Neuronal stem cell (in vitro differentiated cells): ENCODE measurements around the gene GLT1D1. TPM values are rescaled to one million over a fixed set of nuclear protein-coding genes. Genes with fewer than 3 reads are reported as not detected.
A peak's percentile ranks its signal among the peaks of the same experiment; 100 is the strongest.
"Not testable (repeated sequence)": the region's sequence is repeated elsewhere in the genome, so short reads cannot be mapped to it uniquely, and the experiment has no call there.

Source experiments
- DNase-seq: peaks from one replicate; pipeline ENCODE4 v3.0.0-alpha.2; 2013; ENCODE audit warnings: low spot score
- H2AFZ ChIP-seq: one replicate; pipeline ENCODE4 v1.6.1; 2013; ENCODE audit warnings: mild to moderate bottlenecking, low read length, inconsistent platforms
- H2AK5ac ChIP-seq: 2 replicates; pipeline ENCODE4 v1.6.1; 2013; ENCODE audit warnings: low read depth, mild to moderate bottlenecking, inconsistent platforms, low read length, moderate library complexity, mixed read lengths
- H2BK120ac ChIP-seq: 2 replicates; pipeline ENCODE4 v1.6.1; 2013; ENCODE audit warnings: low read depth, mild to moderate bottlenecking, inconsistent platforms, low read length, moderate library complexity, mixed read lengths
- H2BK12ac ChIP-seq: one replicate; pipeline ENCODE4 v1.6.1; 2013; ENCODE audit warnings: low read length, inconsistent platforms
- H2BK15ac ChIP-seq: 2 replicates; pipeline ENCODE4 v1.6.1; 2013; ENCODE audit warnings: mild to moderate bottlenecking, low read length, inconsistent platforms, mixed read lengths
- H2BK5ac ChIP-seq: one replicate; pipeline ENCODE4 v1.6.1; 2013; ENCODE audit warnings: inconsistent platforms, mild to moderate bottlenecking, low read length, moderate library complexity
- H3K14ac ChIP-seq: one replicate; pipeline ENCODE4 v1.6.1; 2013; ENCODE audit warnings: low read length, inconsistent platforms
- H3K18ac ChIP-seq: 2 replicates; pipeline ENCODE4 v1.6.1; 2013; ENCODE audit warnings: low read length, inconsistent platforms
- H3K23ac ChIP-seq: 2 replicates; pipeline ENCODE4 v1.6.1; 2013; ENCODE audit warnings: low read depth, mild to moderate bottlenecking, mixed read lengths, low read length, inconsistent platforms; ENCODE audit not compliant: poor library complexity
- H3K27ac ChIP-seq: replicated peaks from 3 replicates; pipeline ENCODE4 v1.5.1; 2013; ENCODE audit warnings: low read length, inconsistent platforms
- H3K27me3 ChIP-seq, 3 experiments: 2 replicates each; pipeline ENCODE4 v1.6.1; 2013; ENCODE audit warnings: low read length in 3 of 3, mild to moderate bottlenecking in 2 of 3, inconsistent platforms in 1 of 3, low read depth in 1 of 3, mixed read lengths in 1 of 3, moderate library complexity in 1 of 3; ENCODE audit not compliant: control insufficient read depth in 3 of 3, insufficient read depth in 3 of 3
- H3K36me3 ChIP-seq, 2 donors: replicated peaks in 1 of 2; 2 replicates each; pipeline ENCODE4 v1.6.1; 2013; ENCODE audit warnings: low read length in 2 of 2; ENCODE audit not compliant: control insufficient read depth in 2 of 2, insufficient read depth in 2 of 2
- H3K4ac ChIP-seq: 2 replicates; pipeline ENCODE4 v1.6.1; 2013; ENCODE audit warnings: inconsistent platforms, mild to moderate bottlenecking, low read length, moderate library complexity
- H3K4me1 ChIP-seq, 2 donors: 1 replicate in 1 of 2; 2 replicates in 1 of 2; pipeline ENCODE4 v1.6.1; 2013; ENCODE audit warnings: low read length in 2 of 2, low read depth in 1 of 2; ENCODE audit not compliant: control insufficient read depth in 2 of 2, insufficient read depth in 1 of 2
- H3K4me2 ChIP-seq: one replicate; pipeline ENCODE4 v1.6.1; 2013; ENCODE audit warnings: mild to moderate bottlenecking, low read length, inconsistent platforms; ENCODE audit not compliant: insufficient read depth, poor library complexity, severe bottlenecking
- H3K4me3 ChIP-seq, 2 donors: 2 replicates each; pipeline ENCODE4 v1.5.1; 2013; ENCODE audit warnings: low read length in 2 of 2, mild to moderate bottlenecking in 2 of 2, inconsistent platforms in 1 of 2, moderate library complexity in 1 of 2
- H3K79me1 ChIP-seq: one replicate; pipeline ENCODE4 v1.6.1; 2013; ENCODE audit warnings: low read depth, mild to moderate bottlenecking, inconsistent platforms, low read length, moderate library complexity
- H3K9ac ChIP-seq: one replicate; pipeline ENCODE4 v1.6.1; 2013; ENCODE audit warnings: mild to moderate bottlenecking, low read depth, low read length, inconsistent platforms; ENCODE audit not compliant: poor library complexity
- H3K9me3 ChIP-seq, 2 donors: replicated peaks in 1 of 2; 2 replicates each; pipeline versions ENCODE3 to v1.6.1; 2013; ENCODE audit warnings: low read length in 2 of 2, mild to moderate bottlenecking in 2 of 2, inconsistent platforms in 1 of 2, low read depth in 1 of 2, mixed read lengths in 1 of 2, moderate library complexity in 1 of 2; ENCODE audit not compliant: control insufficient read depth in 2 of 2, insufficient read depth in 1 of 2
- H4K8ac ChIP-seq: one replicate; pipeline ENCODE4 v1.6.1; 2013; ENCODE audit warnings: low read depth, mild to moderate bottlenecking, inconsistent platforms, low read length, moderate library complexity
- H4K91ac ChIP-seq: one replicate; pipeline ENCODE4 v1.6.1; 2013; ENCODE audit warnings: low read length, low read depth, mild to moderate bottlenecking, inconsistent platforms; ENCODE audit not compliant: poor library complexity
- WGBS, 2 donors: extraction: QIAGEN DNeasy Blood & Tissue Kit; methylation state at CpG; one replicate each; pipeline ENCODE4 v1.1.7; 2013; ENCODE audit warnings: missing lambda C conversion rate in 2 of 2, mixed read lengths in 1 of 2; ENCODE audit not compliant: insufficient read length in 2 of 2, insufficient replicate concordance in 1 of 2; ENCODE audit errors: extremely low coverage in 2 of 2; 5-methylcytosine and 5-hydroxymethylcytosine counted together
- polyA plus RNA-seq, 2 experiments: library from polyadenylated mRNA; stranded (reverse); fragments of 200-250 nt; gene quantifications; one replicate each; pipeline ENCODE4 v1.2.3, GENCODE V29; 2013

Gene GLT1D1
- 7.6 TPM for polyA plus RNA-seq (2013, experiment 1 of 2)
- polyA plus RNA-seq (2013, experiment 2 of 2), result 7.7 TPM

DNA sequence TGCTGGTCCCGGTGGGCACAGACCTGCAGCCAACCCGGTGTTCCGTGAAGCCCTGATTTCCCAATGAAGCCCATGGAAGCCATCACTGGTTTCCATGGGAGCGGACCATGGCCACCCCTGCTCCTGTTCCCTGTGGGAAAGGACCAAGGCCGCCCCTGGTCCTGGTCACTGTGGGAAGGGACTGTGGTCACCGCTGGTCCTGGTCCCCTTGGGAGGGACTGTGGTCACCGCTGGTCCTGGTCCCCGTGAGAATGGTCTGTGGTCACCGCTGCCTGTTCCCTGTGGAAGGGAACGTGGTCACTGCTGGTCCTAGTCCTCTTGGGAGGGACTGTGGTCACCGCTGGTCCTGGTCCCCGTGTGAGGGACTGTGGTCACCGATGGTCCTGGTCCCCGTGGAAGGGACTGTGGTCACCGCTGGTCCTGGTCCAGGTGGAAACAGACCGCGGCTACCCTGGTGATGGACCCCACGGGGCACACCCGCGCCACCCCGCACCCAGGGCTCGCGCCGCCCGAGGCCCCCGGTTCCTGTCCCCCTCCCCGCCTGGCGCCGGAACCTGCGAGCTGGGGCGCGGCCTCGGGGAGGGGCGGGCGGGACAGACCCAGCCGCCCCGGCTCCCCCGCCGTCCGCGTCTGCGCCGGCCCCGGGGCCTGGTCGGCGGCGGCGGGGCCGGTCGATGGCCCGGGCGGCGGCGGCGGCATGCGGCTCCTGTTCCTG, at the start of gene GLT1D1:
TSS of gene GLT1D1 (plus strand) at position 594 of the 715 bp plus-strand sequence. CDS start at position 698, 104 bp downstream.
- H3K4me2 ChIP-seq, result peak within 1 kb of the TSS; percentile 94
- no peak within 1 kb of the TSS for H2BK120ac ChIP-seq
- H3K4ac ChIP-seq, result peak within 1 kb of the TSS; percentile 89
- WGBS, 2 donors, result no CpG with 5 or more reads among the region's 56 CpGs
- H3K4me1 ChIP-seq, result no peaks in the 10 kb centered on the region
- H3K27ac ChIP-seq, result no peak within 1 kb of the TSS
- DNase-seq, result no peak
- H3K36me3 ChIP-seq, result no peaks in the 10 kb centered on the region
- H3K4me3 ChIP-seq, result peak within 1 kb of the TSS; percentile 48 to 81
- peak within 1 kb of the TSS; percentile 98 for H2AFZ ChIP-seq
- H3K9ac ChIP-seq, result peak within 1 kb of the TSS; percentile 91
- H2BK15ac ChIP-seq, result peak within 1 kb of the TSS; percentile 67
- H4K8ac ChIP-seq, result no peak within 1 kb of the TSS
- peak within 1 kb of the TSS; percentile 91 for H3K23ac ChIP-seq
- H3K9me3 ChIP-seq, result no peaks in the 10 kb centered on the region
- H3K18ac ChIP-seq, result peak within 1 kb of the TSS; percentile 99
- peak within 1 kb of the TSS; percentile 97 for H2AK5ac ChIP-seq
- H3K79me1 ChIP-seq, result no peaks in the 10 kb centered on the region
- H2BK12ac ChIP-seq, result no peak within 1 kb of the TSS
- H4K91ac ChIP-seq, result no peak within 1 kb of the TSS
- peaks cover 0 to 16% (median 7%) of the 10 kb centered on the region in 3 experiments for H3K27me3 ChIP-seq
- peak within 1 kb of the TSS; percentile 75 for H3K14ac ChIP-seq
- peak within 1 kb of the TSS; percentile 66 for H2BK5ac ChIP-seq

DNA sequence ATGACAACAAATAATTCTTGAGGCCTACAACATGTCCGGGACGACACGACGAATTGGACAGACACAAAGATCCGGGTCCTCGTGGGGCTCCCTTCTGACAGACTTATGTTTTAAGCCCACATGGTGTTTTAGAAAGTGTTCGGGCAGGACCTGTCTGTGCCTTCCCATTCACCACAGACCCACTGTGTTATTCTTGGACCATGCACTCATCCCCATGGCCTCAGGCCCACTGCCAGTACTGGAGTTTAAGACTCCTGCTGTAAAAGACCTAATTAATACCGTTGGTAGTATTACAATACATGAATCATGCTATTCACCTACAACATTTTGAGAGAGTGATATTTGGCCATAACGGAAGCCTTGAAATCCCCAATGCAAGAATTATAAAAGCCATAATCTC, 49.5 kb upstream of the GLT1D1 start:
- Histone ChIP-seq H3K79me1 (peaks cover 4% of the 10 kb centered on the region), H3K18ac (no peak overlapping the region), H3K4me1 (no peaks in the 10 kb centered on the region), H3K9ac (no peak overlapping the region), H4K8ac (no peak overlapping the region), H2BK120ac (no peak overlapping the region), H4K91ac (no peak overlapping the region), H3K4me2 (no peak overlapping the region), H3K4ac (no peak overlapping the region), H3K4me3 (no peak overlapping the region), H2BK12ac (no peak overlapping the region), H2AK5ac (no peak overlapping the region), H3K36me3 (peaks cover 26 to 93% of the 10 kb centered on the region in 2 donors), H3K14ac (no peak overlapping the region), H3K23ac (no peak overlapping the region), H2AFZ (no peak overlapping the region), H2BK5ac (no peak overlapping the region), H2BK15ac (no peak overlapping the region), H3K9me3 (peaks cover 2 to 16% of the 10 kb centered on the region in 2 donors), H3K27me3 (no peaks in the 10 kb centered on the region), H3K27ac (no peak overlapping the region)
- no CpG with 5 or more reads among the region's 9 CpGs for WGBS, 2 donors
- no peak for DNase-seq

DNA sequence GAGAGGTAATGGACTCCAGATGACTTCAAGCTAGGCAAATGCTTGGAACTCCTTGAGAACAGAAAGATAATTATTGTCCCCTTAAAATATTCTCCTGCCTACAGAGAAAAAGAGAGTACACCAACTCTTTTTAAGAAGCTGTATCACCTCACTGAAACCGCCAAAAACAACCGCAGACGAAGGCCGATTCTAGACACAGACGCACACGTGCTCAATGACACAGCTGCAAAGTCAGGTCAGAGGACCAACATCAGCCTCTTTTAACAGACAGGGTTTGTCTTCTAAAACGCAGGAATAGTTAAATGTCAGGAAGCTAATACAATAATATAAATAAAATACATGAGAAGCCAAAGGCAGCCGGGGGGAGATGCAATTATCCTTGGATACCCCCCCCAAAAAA, 48.5 kb upstream of the GLT1D1 start:
- H3K27me3 ChIP-seq, result no peaks in the 10 kb centered on the region
- H3K23ac ChIP-seq, result no peak overlapping the region
- no peak overlapping the region for H2AK5ac ChIP-seq
- H3K4ac ChIP-seq, result no peak overlapping the region
- H2BK12ac ChIP-seq, result no peak overlapping the region
- no peak overlapping the region for H2BK15ac ChIP-seq
- H2AFZ ChIP-seq, result no peak overlapping the region
- no peak overlapping the region for H3K4me3 ChIP-seq
- no CpG with 5 or more reads among the region's 8 CpGs for WGBS, 2 donors
- no peak overlapping the region for H4K8ac ChIP-seq
- H2BK5ac ChIP-seq, result no peak overlapping the region
- peaks cover 2 to 16% of the 10 kb centered on the region in 2 donors for H3K9me3 ChIP-seq
- DNase-seq, result no peak
- no peak overlapping the region for H3K4me2 ChIP-seq
- no peak overlapping the region for H4K91ac ChIP-seq
- H3K27ac ChIP-seq, result no peak overlapping the region
- H3K4me1 ChIP-seq, result no peaks in the 10 kb centered on the region
- H3K14ac ChIP-seq, result no peak overlapping the region
- H3K9ac ChIP-seq, result no peak overlapping the region
- no peak overlapping the region for H3K18ac ChIP-seq
- peaks cover 23 to 93% of the 10 kb centered on the region in 2 donors for H3K36me3 ChIP-seq
- no peak overlapping the region for H2BK120ac ChIP-seq
- peaks cover 5% of the 10 kb centered on the region for H3K79me1 ChIP-seq

DNA sequence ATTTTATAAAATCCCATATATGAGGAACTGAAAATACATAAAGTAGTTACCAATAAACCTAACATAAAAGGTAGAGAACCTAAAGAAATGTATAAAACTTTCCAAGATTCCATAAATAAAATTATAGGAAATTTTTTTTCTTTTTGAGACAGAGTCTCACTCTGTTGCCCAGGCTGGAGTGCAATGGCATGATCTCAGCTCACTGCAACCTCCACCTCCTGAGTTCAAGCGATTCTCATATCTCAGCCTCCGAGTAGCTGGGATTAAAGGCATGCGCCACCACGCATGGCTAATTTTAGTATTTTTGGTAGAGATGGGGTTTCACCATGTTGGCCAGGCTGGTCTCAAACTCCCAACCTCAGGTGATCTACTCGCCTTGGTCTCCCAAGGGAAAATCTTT, 47.9 kb upstream of the GLT1D1 start:
- not testable (repeated sequence) for H3K4me2 ChIP-seq, H3K18ac ChIP-seq, H3K23ac ChIP-seq, H3K4me3 ChIP-seq, H3K9ac ChIP-seq, H4K8ac ChIP-seq, DNase-seq, H2AFZ ChIP-seq, H4K91ac ChIP-seq, H3K4ac ChIP-seq, H2BK5ac ChIP-seq, H2BK12ac ChIP-seq, H3K79me1 ChIP-seq, H2BK120ac ChIP-seq, H3K27me3 ChIP-seq, H3K14ac ChIP-seq, H2BK15ac ChIP-seq, H2AK5ac ChIP-seq, H3K27ac ChIP-seq, H3K4me1 ChIP-seq
- peaks cover 2 to 16% of the 10 kb centered on the region in 2 donors for H3K9me3 ChIP-seq
- WGBS, 2 donors, result no CpG with 5 or more reads among the region's 5 CpGs
- H3K36me3 ChIP-seq, result peaks cover 21 to 93% of the 10 kb centered on the region in 2 donors
